Neural cell (in vitro differentiated cells): ENCODE measurements around the gene LARP6. TPM values are rescaled to one million over a fixed set of nuclear protein-coding genes. Genes with fewer than 3 reads are reported as not detected.

Experiments used
- H2AFZ ChIP-seq: fragments of 200-600, 300-800 bp; sonication (generic), shearing (Covaris generic); 2 replicates; pipeline ENCODE4 v1.6.0; 2014; ENCODE audit warnings: low read depth, mild to moderate bottlenecking, antibody characterized with exemption, low read length, moderate library complexity
- H3F3A ChIP-seq: fragments of 200-600 bp; shearing (Covaris generic); 2 replicates; pipeline ENCODE4 v1.6.1; 2016; ENCODE audit warnings: mild to moderate bottlenecking, moderate library complexity, mixed read lengths, antibody characterized with exemption, low read length; ENCODE audit not compliant: insufficient read depth, poor library complexity, severe bottlenecking
- H3K27ac ChIP-seq: fragments of 200-600, 300-800 bp; sonication (generic), shearing (Covaris generic); 2 replicates; pipeline ENCODE4 v1.5.1; 2014; ENCODE audit warnings: mild to moderate bottlenecking, low read length, moderate library complexity
- H3K27me3 ChIP-seq: fragments of 300-800, 200-600 bp; sonication (generic), shearing (Covaris generic); 2 replicates; pipeline ENCODE4 v1.6.0; 2014; ENCODE audit warnings: mild to moderate bottlenecking, low read depth, low read length, moderate library complexity; ENCODE audit not compliant: insufficient read depth
- H3K36me3 ChIP-seq: fragments of 300-800, 200-600 bp; sonication (generic), shearing (Covaris generic); 2 replicates; pipeline ENCODE4 v1.5.1; 2014; ENCODE audit warnings: mild to moderate bottlenecking, antibody characterized with exemption, low read length, moderate library complexity; ENCODE audit not compliant: insufficient read depth
- H3K4me2 ChIP-seq: fragments of 300-800, 200-600 bp; sonication (generic), shearing (Covaris generic); 2 replicates; pipeline ENCODE4 v1.6.0; 2014; ENCODE audit warnings: mild to moderate bottlenecking, low read length
- H3K4me3 ChIP-seq: fragments of 300-800, 200-600 bp; sonication (generic), shearing (Covaris generic); 2 replicates; pipeline ENCODE4 v1.5.1; 2014; ENCODE audit warnings: mild to moderate bottlenecking, low read length, moderate library complexity
- H3K79me2 ChIP-seq: fragments of 200-600 bp; shearing (Covaris generic); replicated peaks from 2 replicates; pipeline ENCODE4 v1.6.0; 2014; ENCODE audit warnings: mild to moderate bottlenecking, low read length, moderate library complexity; ENCODE audit not compliant: insufficient read depth
- H3K9ac ChIP-seq: fragments of 300-800, 200-600 bp; sonication (generic), shearing (Covaris generic); 2 replicates; pipeline ENCODE4 v1.6.1; 2016; ENCODE audit warnings: mild to moderate bottlenecking, low read length, mixed read lengths
- H3K9me2 ChIP-seq: fragments of 200-600 bp; shearing (Covaris generic); 2 replicates; pipeline ENCODE4 v1.6.1; 2016; ENCODE audit warnings: mild to moderate bottlenecking, low read length, mixed read lengths; ENCODE audit not compliant: insufficient read depth
- H3K9me3 ChIP-seq: fragments of 200-600, 300-800 bp; sonication (generic), shearing (Covaris generic); 2 replicates; pipeline ENCODE4 v1.6.1; 2016; ENCODE audit warnings: mild to moderate bottlenecking, mixed run types, low read length, moderate library complexity, mixed read lengths
- H4K20me1 ChIP-seq: fragments of 200-600 bp; shearing (Covaris generic); 2 replicates; pipeline ENCODE4 v1.6.1; 2016; ENCODE audit warnings: mild to moderate bottlenecking, mixed run types; ENCODE audit not compliant: insufficient read depth
- EP300 ChIP-seq: fragments of 450-650 bp; conservative IDR thresholded peaks from 2 replicates; pipeline ENCODE4 v1.6.1; 2014; ENCODE audit warnings: antibody characterized with exemption, mild to moderate bottlenecking, moderate library complexity; ENCODE audit not compliant: poor library complexity, severe bottlenecking
- EZH2 ChIP-seq: fragments of 200-600, 300-800 bp; shearing (Covaris generic), sonication (generic); IDR thresholded peaks from 2 replicates; pipeline ENCODE4 v1.6.1; 2014; ENCODE audit warnings: antibody characterized with exemption, low read length, borderline replicate concordance, mild to moderate bottlenecking; ENCODE audit not compliant: insufficient read depth, poor library complexity, severe bottlenecking
- MXI1 ChIP-seq: fragments of 450-650 bp; conservative IDR thresholded peaks from 2 replicates; pipeline ENCODE4 v1.6.1; 2014; ENCODE audit warnings: antibody characterized with exemption, mild to moderate bottlenecking; ENCODE audit not compliant: poor library complexity, severe bottlenecking
- POLR2AphosphoS5 ChIP-seq: IDR thresholded peaks from 2 replicates; pipeline ENCODE4 v1.6.1; 2012
- RAD21 ChIP-seq: fragments of 450-650 bp; conservative IDR thresholded peaks from 2 replicates; pipeline ENCODE4 v1.6.1; 2014; ENCODE audit warnings: antibody characterized with exemption, mild to moderate bottlenecking, moderate library complexity
- SMC3 ChIP-seq: fragments of 450-650 bp; conservative IDR thresholded peaks from 2 replicates; pipeline ENCODE4 v1.6.1; 2014; ENCODE audit warnings: antibody characterized with exemption, mild to moderate bottlenecking, moderate library complexity; ENCODE audit not compliant: poor library complexity
- TAF1 ChIP-seq: IDR thresholded peaks from 2 replicates; pipeline ENCODE4 v1.6.1; 2012; ENCODE audit warnings: low read depth
- polyA plus RNA-seq: library from polyadenylated mRNA; depleted of rRNA; stranded (reverse); fragments of >200 nt; gene quantifications from 2 replicates; pipeline ENCODE4 v1.2.3, GENCODE V29; 2014
- TF ChIP-seq, protein P1 (sequence below): IDR thresholded peaks from 2 replicates; pipeline ENCODE4 v1.6.1; 2012; ENCODE audit warnings: borderline replicate concordance
- TF ChIP-seq, protein P2 (sequence below): fragments of 450-650 bp; IDR thresholded peaks from 2 replicates; pipeline ENCODE4 v1.5.1; 2014; ENCODE audit warnings: antibody characterized with exemption, mild to moderate bottlenecking, moderate library complexity; ENCODE audit not compliant: poor library complexity, severe bottlenecking

Gene LARP6
- polyA plus RNA-seq, 1 donor from 2014 or later: 20.4 TPM

DNA sequence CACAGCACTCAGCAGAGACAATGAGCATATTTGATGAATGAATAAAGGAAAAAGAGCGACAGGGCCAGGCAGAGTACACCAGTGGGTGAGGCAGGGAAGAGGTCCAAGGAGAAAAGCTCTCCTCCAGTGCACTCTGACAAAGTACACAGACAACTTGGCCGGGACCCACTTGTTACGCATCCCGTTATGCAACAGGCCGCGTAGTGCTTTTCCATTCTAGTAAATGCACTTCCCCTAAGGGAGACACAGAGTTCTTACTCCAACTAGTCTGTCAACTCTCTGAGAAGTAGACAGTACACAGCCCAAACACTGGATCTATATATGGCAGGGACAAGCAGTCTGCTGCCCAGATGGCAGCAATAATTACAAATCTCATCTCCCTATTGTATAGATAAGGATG is 18.5 kb downstream of the LARP6 start:
- TF ChIP-seq MXI1 (no peak), EZH2 (no peak), RAD21 (no peak), TAF1 (no peak), EP300 (no peak)
- TF ChIP-seq, protein P1, sequence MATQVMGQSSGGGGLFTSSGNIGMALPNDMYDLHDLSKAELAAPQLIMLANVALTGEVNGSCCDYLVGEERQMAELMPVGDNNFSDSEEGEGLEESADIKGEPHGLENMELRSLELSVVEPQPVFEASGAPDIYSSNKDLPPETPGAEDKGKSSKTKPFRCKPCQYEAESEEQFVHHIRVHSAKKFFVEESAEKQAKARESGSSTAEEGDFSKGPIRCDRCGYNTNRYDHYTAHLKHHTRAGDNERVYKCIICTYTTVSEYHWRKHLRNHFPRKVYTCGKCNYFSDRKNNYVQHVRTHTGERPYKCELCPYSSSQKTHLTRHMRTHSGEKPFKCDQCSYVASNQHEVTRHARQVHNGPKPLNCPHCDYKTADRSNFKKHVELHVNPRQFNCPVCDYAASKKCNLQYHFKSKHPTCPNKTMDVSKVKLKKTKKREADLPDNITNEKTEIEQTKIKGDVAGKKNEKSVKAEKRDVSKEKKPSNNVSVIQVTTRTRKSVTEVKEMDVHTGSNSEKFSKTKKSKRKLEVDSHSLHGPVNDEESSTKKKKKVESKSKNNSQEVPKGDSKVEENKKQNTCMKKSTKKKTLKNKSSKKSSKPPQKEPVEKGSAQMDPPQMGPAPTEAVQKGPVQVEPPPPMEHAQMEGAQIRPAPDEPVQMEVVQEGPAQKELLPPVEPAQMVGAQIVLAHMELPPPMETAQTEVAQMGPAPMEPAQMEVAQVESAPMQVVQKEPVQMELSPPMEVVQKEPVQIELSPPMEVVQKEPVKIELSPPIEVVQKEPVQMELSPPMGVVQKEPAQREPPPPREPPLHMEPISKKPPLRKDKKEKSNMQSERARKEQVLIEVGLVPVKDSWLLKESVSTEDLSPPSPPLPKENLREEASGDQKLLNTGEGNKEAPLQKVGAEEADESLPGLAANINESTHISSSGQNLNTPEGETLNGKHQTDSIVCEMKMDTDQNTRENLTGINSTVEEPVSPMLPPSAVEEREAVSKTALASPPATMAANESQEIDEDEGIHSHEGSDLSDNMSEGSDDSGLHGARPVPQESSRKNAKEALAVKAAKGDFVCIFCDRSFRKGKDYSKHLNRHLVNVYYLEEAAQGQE: no peak
- Histone ChIP-seq H3K27ac (no peak overlapping the region), H3K9me2 (no peaks in the 10 kb centered on the region), H3K79me2 (no peaks in the 10 kb centered on the region), H3K27me3 (no peaks in the 10 kb centered on the region), H4K20me1 (no peaks in the 10 kb centered on the region), H3K9ac (no peak overlapping the region), H3K9me3 (no peaks in the 10 kb centered on the region), H2AFZ (no peak overlapping the region), H3K4me3 (no peak overlapping the region), H3F3A (no peaks in the 10 kb centered on the region), H3K4me2 (no peak overlapping the region), H3K36me3 (no peaks in the 10 kb centered on the region)

DNA sequence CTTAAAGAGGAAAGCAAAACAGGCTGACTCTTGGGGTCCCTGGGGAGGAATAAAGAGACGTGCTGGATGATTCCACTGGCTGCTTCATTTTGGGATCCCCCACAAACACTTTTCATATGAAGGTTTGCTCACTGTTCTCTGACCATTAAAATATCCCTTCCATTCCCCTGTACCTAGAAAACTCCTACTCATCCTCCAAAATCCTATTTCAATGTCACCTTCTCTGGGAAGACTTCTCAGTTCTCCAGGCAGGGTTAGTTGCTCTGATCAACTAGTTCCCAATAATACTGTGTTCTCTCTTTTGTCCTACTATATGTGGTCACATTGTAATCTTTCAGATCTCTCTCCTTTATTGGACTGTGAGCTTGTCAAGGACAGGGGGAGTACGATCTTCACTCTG is 19.0 kb downstream of the LARP6 start:
- H3K79me2 ChIP-seq: no peaks in the 10 kb centered on the region
- no peaks in the 10 kb centered on the region for H3K36me3 ChIP-seq
- H3K27me3 ChIP-seq: no peaks in the 10 kb centered on the region
- H3K27ac ChIP-seq: no peak overlapping the region
- no peak overlapping the region for H3K4me2 ChIP-seq
- no peak overlapping the region for H3K9ac ChIP-seq
- no peak for TF ChIP-seq SMC3
- TF ChIP-seq, protein P2, sequence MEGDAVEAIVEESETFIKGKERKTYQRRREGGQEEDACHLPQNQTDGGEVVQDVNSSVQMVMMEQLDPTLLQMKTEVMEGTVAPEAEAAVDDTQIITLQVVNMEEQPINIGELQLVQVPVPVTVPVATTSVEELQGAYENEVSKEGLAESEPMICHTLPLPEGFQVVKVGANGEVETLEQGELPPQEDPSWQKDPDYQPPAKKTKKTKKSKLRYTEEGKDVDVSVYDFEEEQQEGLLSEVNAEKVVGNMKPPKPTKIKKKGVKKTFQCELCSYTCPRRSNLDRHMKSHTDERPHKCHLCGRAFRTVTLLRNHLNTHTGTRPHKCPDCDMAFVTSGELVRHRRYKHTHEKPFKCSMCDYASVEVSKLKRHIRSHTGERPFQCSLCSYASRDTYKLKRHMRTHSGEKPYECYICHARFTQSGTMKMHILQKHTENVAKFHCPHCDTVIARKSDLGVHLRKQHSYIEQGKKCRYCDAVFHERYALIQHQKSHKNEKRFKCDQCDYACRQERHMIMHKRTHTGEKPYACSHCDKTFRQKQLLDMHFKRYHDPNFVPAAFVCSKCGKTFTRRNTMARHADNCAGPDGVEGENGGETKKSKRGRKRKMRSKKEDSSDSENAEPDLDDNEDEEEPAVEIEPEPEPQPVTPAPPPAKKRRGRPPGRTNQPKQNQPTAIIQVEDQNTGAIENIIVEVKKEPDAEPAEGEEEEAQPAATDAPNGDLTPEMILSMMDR: no peak
- no peak for TF ChIP-seq TAF1
- no peak for TF ChIP-seq MXI1
- TF ChIP-seq, protein P1: no peak
- TF ChIP-seq EZH2: no peak
- TF ChIP-seq RAD21: no peak
- no peak for TF ChIP-seq POLR2AphosphoS5
- TF ChIP-seq EP300: no peak
- H3F3A ChIP-seq: no peaks in the 10 kb centered on the region
- no peak overlapping the region for H2AFZ ChIP-seq
- H3K4me3 ChIP-seq: no peak overlapping the region
- no peaks in the 10 kb centered on the region for H4K20me1 ChIP-seq
- H3K9me3 ChIP-seq: no peaks in the 10 kb centered on the region
- H3K9me2 ChIP-seq: no peaks in the 10 kb centered on the region
